Measurements from ENCODE around the gene SUGCT. TPM values are rescaled to one million over a fixed set of nuclear protein-coding genes. Genes with fewer than 3 reads are reported as not detected.

Gene SUGCT
- total and polyA plus RNA-seq, 4 donors: 37.9 to 152 (median 53.2) TPM

DNA sequence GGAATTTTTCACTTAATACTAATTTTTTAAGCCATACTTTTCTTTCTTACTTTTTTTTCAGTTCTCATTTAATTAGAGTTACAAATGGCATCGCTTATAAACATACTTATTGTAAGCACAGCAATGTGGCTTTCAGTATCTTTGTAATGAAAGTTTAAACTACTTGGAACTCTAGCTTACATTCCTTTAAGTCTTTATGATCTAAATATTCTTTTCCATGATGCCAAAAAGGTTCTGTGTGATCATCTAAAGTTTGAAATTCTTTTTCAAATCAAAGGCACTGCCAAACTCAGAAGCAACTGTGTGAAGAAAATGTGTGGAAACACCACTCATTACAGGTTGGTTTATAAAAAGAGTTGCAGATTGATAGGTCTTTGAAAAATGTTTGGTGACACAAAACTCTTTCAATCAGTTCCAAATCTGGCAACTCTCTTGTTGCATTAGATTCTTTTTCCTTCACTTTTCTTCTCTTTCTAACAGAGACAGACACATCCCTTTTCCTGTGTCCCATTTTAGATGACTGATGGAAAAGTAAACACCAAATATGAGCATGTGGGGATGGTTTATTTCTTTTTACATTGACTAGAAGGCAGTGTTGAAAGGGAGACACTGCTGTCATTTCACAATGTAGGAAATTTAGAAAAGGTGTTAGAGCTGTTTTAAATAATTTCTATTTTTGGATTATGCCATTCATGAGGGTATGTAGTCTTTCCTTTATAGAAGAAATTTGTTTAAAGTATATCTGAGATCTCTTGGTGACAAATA lies 392.3 kb downstream of the SUGCT start:
- Histone ChIP-seq H3K4me3 (ENCODE audit: low read length in 2 of 2) (peak overlapping the region in 1 of 2 donors; percentile 10), H3K27ac (ENCODE audit: low read depth in 1 of 2, low read length in 2 of 2) (no peak overlapping the region), H3K27me3 (ENCODE audit: control insufficient read depth in 1 of 2, insufficient read depth in 2 of 2, low read length in 1 of 2) (no peaks in the 10 kb centered on the region), H3K4me1 (ENCODE audit: control insufficient read depth in 1 of 2, insufficient read depth in 2 of 2, low read length in 2 of 2) (peaks cover 0 to 2% of the 10 kb centered on the region in 2 donors), H3K36me3 (ENCODE audit: control insufficient read depth in 1 of 2, insufficient read depth in 2 of 2, low read length in 1 of 2) (no peaks in the 10 kb centered on the region), H3K9me3 (ENCODE audit: control insufficient read depth, low read length) (no peaks in the 10 kb centered on the region)
- intact Hi-C loops (cut with DNase I): no loop called here
- no peak for ATAC-seq (ENCODE audit: low FRiP score)
- DNase-seq: no peak
- 29 to 34% methylated on average over 1 of the region's 1 CpG for WGBS, 2 donors

DNA sequence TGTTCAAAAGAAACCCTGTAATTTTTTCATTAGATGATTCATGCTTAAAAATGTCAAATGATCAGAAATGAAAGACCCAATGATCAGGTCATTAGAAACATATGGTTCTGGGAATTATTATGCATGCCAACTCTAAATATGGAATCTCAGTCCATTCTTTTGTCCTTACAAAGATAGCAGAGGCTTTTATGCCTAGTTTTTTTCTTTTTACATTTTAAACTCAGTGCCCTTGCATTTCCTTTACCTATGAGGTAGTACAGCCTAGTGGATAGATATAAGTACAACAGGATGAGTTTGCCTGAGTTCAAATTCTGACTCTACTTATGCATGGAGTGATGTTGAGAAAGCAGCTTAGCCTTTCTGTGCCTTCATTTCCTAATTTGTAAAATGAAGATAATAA lies 392.9 kb downstream of the SUGCT start:
- Histone ChIP-seq H3K27me3 (ENCODE audit: control insufficient read depth in 1 of 2, insufficient read depth in 2 of 2, low read length in 1 of 2) (no peaks in the 10 kb centered on the region), H3K9me3 (ENCODE audit: control insufficient read depth, low read length) (no peaks in the 10 kb centered on the region), H3K27ac (ENCODE audit: low read depth in 1 of 2, low read length in 2 of 2) (no peak overlapping the region), H3K4me1 (ENCODE audit: control insufficient read depth in 1 of 2, insufficient read depth in 2 of 2, low read length in 2 of 2) (peaks cover 0 to 2% of the 10 kb centered on the region in 2 donors), H3K4me3 (ENCODE audit: low read length in 2 of 2) (no peak overlapping the region), H3K36me3 (ENCODE audit: control insufficient read depth in 1 of 2, insufficient read depth in 2 of 2, low read length in 1 of 2) (no peaks in the 10 kb centered on the region)
- intact Hi-C loops (cut with DNase I): no loop called here
- DNase-seq (no peak), ATAC-seq (ENCODE audit: low FRiP score) (no peak)

DNA sequence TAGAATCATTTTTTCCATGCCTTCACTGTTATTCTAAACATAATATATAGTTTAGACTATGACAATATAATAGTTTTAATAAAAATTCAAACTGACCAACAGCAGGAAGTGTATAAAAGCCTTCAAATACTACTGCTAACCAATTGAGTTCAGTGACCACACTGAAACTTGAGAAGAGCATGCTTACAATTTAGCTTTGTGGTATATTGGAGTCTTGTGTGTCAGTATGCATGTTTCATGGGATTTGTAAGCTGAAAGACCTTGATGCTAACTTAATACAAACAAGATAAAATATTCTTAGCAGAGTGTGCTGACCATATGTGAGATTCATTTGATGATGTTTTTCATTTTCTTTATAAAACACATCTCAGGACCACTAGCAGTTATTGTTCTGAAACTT lies 395.5 kb downstream of the SUGCT start:
- Histone ChIP-seq H3K4me1 (ENCODE audit: control insufficient read depth in 1 of 2, insufficient read depth in 2 of 2, low read length in 2 of 2) (peaks cover 2 to 3% of the 10 kb centered on the region in 2 donors), H3K27ac (ENCODE audit: low read depth in 1 of 2, low read length in 2 of 2) (no peak overlapping the region), H3K36me3 (ENCODE audit: control insufficient read depth in 1 of 2, insufficient read depth in 2 of 2, low read length in 1 of 2) (no peaks in the 10 kb centered on the region), H3K9me3 (ENCODE audit: control insufficient read depth, low read length) (no peaks in the 10 kb centered on the region), H3K4me3 (ENCODE audit: low read length in 2 of 2) (no peak overlapping the region), H3K27me3 (ENCODE audit: control insufficient read depth in 1 of 2, insufficient read depth in 2 of 2, low read length in 1 of 2) (no peaks in the 10 kb centered on the region)
- DNase-seq (no peak), ATAC-seq (ENCODE audit: low FRiP score) (no peak)
- intact Hi-C loops (cut with DNase I): no loop called here

DNA sequence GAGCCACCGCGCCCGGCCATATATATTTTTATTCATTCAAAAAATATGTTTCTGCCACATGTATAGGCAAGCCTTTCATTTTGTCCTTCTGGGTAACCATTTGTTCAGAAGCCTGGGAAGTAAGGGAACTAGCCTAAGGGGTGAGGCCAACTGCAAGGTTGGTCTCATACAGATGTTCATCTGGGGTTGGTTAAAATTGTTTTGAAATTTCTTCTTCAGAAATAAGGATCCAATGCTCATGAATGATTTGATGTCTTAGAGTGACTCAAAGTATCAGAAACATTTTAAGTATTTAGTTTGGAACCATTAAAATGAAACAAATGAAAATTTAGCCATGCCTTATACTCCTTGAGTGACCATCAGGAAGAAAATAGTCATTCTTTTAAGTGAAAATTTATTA lies 397.2 kb downstream of the SUGCT start:
- no peak overlapping the region for H3K4me3 ChIP-seq (ENCODE audit: low read length in 2 of 2)
- no peak overlapping the region for H3K27ac ChIP-seq (ENCODE audit: low read depth in 1 of 2, low read length in 2 of 2)
- ATAC-seq (ENCODE audit: low FRiP score): no peak
- H3K27me3 ChIP-seq (ENCODE audit: control insufficient read depth in 1 of 2, insufficient read depth in 2 of 2, low read length in 1 of 2): no peaks in the 10 kb centered on the region
- H3K4me1 ChIP-seq (ENCODE audit: control insufficient read depth in 1 of 2, insufficient read depth in 2 of 2, low read length in 2 of 2): peaks cover 2 to 7% of the 10 kb centered on the region in 2 donors
- intact Hi-C loops (cut with DNase I): no loop called here
- WGBS, 2 donors: 97 to 98% methylated on average over 3 of the region's 3 CpGs
- no peaks in the 10 kb centered on the region for H3K36me3 ChIP-seq (ENCODE audit: control insufficient read depth in 1 of 2, insufficient read depth in 2 of 2, low read length in 1 of 2)
- H3K9me3 ChIP-seq (ENCODE audit: control insufficient read depth, low read length): no peaks in the 10 kb centered on the region
- DNase-seq: no peak

DNA sequence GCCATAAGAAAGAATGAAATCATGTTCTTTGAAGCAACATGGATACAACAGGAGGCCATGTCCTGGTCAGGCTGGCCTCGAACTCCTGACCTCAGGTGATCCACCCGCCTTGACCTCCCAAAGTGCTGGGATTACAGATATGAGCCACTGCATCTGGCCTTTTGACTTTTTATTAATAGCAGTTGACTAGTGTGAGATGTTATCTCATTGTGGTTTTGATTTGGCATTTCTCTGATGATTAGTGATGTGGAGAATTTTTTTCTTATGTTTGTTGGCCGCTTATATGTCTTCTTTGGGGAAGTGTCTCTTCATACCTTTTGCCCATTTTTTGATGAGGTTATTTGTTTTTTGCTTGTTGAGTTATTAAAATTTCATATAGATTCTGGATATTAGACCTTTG lies 400.9 kb downstream of the SUGCT start:
- WGBS, 2 donors: 96 to 98% methylated on average over 3 of the region's 3 CpGs
- H3K4me3 ChIP-seq (ENCODE audit: low read length in 2 of 2): no peak overlapping the region
- H3K27me3 ChIP-seq (ENCODE audit: control insufficient read depth in 1 of 2, insufficient read depth in 2 of 2, low read length in 1 of 2): no peaks in the 10 kb centered on the region
- no peaks in the 10 kb centered on the region for H3K36me3 ChIP-seq (ENCODE audit: control insufficient read depth in 1 of 2, insufficient read depth in 2 of 2, low read length in 1 of 2)
- no peak for DNase-seq
- no peaks in the 10 kb centered on the region for H3K9me3 ChIP-seq (ENCODE audit: control insufficient read depth, low read length)
- intact Hi-C loops (cut with DNase I): no loop called here
- ATAC-seq (ENCODE audit: low FRiP score): no peak
- peaks cover 1 to 7% of the 10 kb centered on the region in 2 donors for H3K4me1 ChIP-seq (ENCODE audit: control insufficient read depth in 1 of 2, insufficient read depth in 2 of 2, low read length in 2 of 2)
- no peak overlapping the region for H3K27ac ChIP-seq (ENCODE audit: low read depth in 1 of 2, low read length in 2 of 2)

DNA sequence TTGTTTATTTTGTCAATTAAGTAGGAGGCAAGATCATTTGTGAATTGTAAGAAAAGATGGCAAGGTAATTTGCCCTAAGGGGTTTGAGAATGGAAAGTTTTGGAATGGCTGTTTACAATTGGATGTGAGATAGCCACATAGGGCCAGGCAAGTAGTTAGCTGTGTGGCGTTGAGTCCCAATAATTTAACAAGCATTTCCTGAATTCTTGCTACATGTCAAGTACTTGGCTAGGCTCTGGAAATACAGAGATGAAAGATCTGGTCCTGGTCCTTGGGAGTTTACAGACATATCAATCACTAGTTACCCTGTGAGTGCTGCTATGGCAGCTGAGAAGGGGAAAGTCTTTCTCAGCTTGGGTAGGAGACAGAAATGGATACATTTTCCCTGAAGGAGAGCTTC lies 401.6 kb downstream of the SUGCT start:
- peak overlapping the region; percentile 22 to 85 for H3K27ac ChIP-seq (ENCODE audit: low read depth in 1 of 2, low read length in 2 of 2)

DNA sequence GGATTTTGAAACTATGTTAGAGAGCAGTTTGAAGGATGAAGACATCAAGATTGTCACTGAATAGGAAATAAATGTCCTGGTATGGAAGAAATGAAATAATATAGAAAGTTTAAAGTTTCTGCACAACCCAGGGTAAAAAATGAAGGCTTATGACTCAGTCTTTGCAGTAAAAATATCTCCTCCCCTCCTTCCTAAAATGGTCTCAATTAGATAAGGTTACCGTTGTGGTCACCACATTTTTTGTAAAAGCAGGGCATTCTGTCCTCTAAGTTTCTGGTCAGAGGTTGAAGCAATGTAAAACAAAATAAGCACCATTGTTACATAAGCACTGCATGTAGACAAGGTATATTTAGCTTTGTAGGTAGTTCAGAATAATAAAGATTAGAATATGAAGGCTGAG lies 403.5 kb downstream of the SUGCT start:
- H3K36me3 ChIP-seq (ENCODE audit: control insufficient read depth in 1 of 2, insufficient read depth in 2 of 2, low read length in 1 of 2): no peaks in the 10 kb centered on the region
- no peak overlapping the region for H3K4me3 ChIP-seq (ENCODE audit: low read length in 2 of 2)
- H3K27me3 ChIP-seq (ENCODE audit: control insufficient read depth in 1 of 2, insufficient read depth in 2 of 2, low read length in 1 of 2): no peaks in the 10 kb centered on the region
- H3K4me1 ChIP-seq (ENCODE audit: control insufficient read depth in 1 of 2, insufficient read depth in 2 of 2, low read length in 2 of 2): peaks cover 1 to 7% of the 10 kb centered on the region in 2 donors
- H3K27ac ChIP-seq (ENCODE audit: low read depth in 1 of 2, low read length in 2 of 2): no peak overlapping the region
- ATAC-seq (ENCODE audit: low FRiP score) (no peak), DNase-seq (no peak)
- no peaks in the 10 kb centered on the region for H3K9me3 ChIP-seq (ENCODE audit: control insufficient read depth, low read length)
- intact Hi-C loops (cut with DNase I): no loop called here
- 0 to 14% methylated on average over 1 of the region's 1 CpG for WGBS, 2 donors

More for the DNA sequence above, 401.6 kb downstream of the SUGCT start:
- Histone ChIP-seq H3K36me3 (ENCODE audit: control insufficient read depth in 1 of 2, insufficient read depth in 2 of 2, low read length in 1 of 2) (no peaks in the 10 kb centered on the region), H3K4me3 (ENCODE audit: low read length in 2 of 2) (peak overlapping the region in 1 of 2 donors; percentile 72), H3K27me3 (ENCODE audit: control insufficient read depth in 1 of 2, insufficient read depth in 2 of 2, low read length in 1 of 2) (no peaks in the 10 kb centered on the region), H3K4me1 (ENCODE audit: control insufficient read depth in 1 of 2, insufficient read depth in 2 of 2, low read length in 2 of 2) (peaks cover 1 to 7% of the 10 kb centered on the region in 2 donors), H3K9me3 (ENCODE audit: control insufficient read depth, low read length) (no peaks in the 10 kb centered on the region)
- 4 to 5% methylated on average over 1 of the region's 1 CpG for WGBS, 2 donors
- DNase-seq (no peak), ATAC-seq (ENCODE audit: low FRiP score) (no peak)
- intact Hi-C loops (cut with DNase I): no loop called here

DNA sequence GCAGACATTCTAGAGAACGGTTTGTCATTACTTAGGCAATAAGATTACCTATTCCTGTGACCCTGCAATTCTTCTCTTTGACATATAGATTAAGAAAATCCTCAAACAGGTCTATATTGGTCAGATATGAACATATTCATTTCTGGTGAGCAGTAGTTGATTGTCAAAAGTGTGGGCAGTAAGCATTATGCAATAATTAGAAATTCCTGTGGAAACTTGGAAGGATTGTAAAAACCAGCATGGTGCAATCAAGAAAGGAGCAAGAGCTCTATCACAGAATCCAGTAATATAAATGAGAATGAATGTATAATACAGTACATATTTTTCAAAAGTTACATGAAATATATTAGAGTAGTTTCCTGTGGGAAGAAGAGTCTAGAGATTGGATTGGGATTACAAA lies 406.5 kb downstream of the SUGCT start:
- no peak overlapping the region for H3K4me3 ChIP-seq (ENCODE audit: low read length in 2 of 2)
- H3K27ac ChIP-seq (ENCODE audit: low read depth in 1 of 2, low read length in 2 of 2): no peak overlapping the region
- H3K27me3 ChIP-seq (ENCODE audit: control insufficient read depth in 1 of 2, insufficient read depth in 2 of 2, low read length in 1 of 2): no peaks in the 10 kb centered on the region
- no peak for ATAC-seq (ENCODE audit: low FRiP score)
- no peaks in the 10 kb centered on the region for H3K36me3 ChIP-seq (ENCODE audit: control insufficient read depth in 1 of 2, insufficient read depth in 2 of 2, low read length in 1 of 2)
- WGBS, 2 donors: 84 to 88% methylated on average over 1 of the region's 1 CpG
- H3K4me1 ChIP-seq (ENCODE audit: control insufficient read depth in 1 of 2, insufficient read depth in 2 of 2, low read length in 2 of 2): peaks cover 1 to 7% of the 10 kb centered on the region in 2 donors
- no peak for DNase-seq
- H3K9me3 ChIP-seq (ENCODE audit: control insufficient read depth, low read length): no peaks in the 10 kb centered on the region
- intact Hi-C loops (cut with DNase I): no loop called here

DNA sequence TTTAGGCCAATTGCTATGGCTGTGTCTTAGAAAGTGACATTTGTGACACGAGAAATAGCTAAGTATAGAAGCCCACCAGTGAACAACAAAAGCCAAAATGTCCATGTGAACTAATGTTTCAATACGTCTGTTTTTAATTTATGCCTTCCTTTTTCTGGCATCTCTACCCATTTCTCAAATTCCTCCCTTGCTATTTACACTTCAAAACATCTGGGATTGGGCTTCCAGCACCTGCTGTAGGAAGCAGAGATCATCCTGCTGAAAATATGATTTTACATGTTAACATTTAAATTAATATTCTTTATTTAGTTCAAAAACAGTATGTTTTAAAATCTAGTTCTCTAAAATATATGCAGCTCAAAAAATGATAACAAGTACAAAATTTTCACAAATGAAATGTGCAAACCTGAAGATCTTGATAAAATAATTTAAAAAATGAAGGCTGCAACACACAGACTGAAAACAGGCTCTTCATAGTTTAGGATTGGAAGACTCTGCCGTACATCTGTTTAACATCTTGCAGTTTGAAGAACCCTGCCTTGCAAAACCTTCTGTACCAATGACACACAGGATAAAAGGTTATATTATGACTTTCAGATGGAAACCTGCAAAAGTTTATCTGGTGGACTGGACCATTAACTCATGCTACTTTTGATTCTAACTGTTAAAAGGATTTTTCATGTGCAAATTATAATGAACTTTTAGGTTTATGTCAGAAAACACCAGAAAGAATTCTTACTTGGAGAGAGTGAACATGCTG lies 408.4 kb downstream of the SUGCT start:
- 6 to 14% methylated on average over 3 of the region's 3 CpGs for WGBS, 2 donors
- Histone ChIP-seq H3K27ac (ENCODE audit: low read depth in 1 of 2, low read length in 2 of 2) (peak overlapping the region; percentile 57 to 59), H3K4me1 (ENCODE audit: control insufficient read depth in 1 of 2, insufficient read depth in 2 of 2, low read length in 2 of 2) (peaks cover 1 to 5% of the 10 kb centered on the region in 2 donors), H3K4me3 (ENCODE audit: low read length in 2 of 2) (no peak overlapping the region), H3K36me3 (ENCODE audit: control insufficient read depth in 1 of 2, insufficient read depth in 2 of 2, low read length in 1 of 2) (no peaks in the 10 kb centered on the region), H3K27me3 (ENCODE audit: control insufficient read depth in 1 of 2, insufficient read depth in 2 of 2, low read length in 1 of 2) (no peaks in the 10 kb centered on the region), H3K9me3 (ENCODE audit: control insufficient read depth, low read length) (no peaks in the 10 kb centered on the region)
- ATAC-seq (ENCODE audit: low FRiP score) (no peak), DNase-seq (no peak)
- intact Hi-C loops (cut with DNase I): loop anchor here in 1 of 2 donors (2.0 kb wide), 1 partner anchor 26 kb away; no protein-coding TSS in a partner anchor
